ENCODE measurements around the gene SPRTN. TPM values are rescaled to one million over a fixed set of nuclear protein-coding genes. Genes with fewer than 3 reads are reported as not detected.

SPRTN gene
- polyA plus RNA-seq, 1 donor from 2014 or later = 17.1 TPM

GRCh38 chr1:231401478-231401877, 63.4 kb downstream of the SPRTN start:
- Mint-ChIP-seq H3K4me3 (no peak overlapping the region), H3K4me1 (peaks cover 20 to 40% (median 24%) of the 10 kb centered on the region in 3 donors), H3K27me3 (no peaks in the 10 kb centered on the region), H3K36me3 (peaks cover 2% of the 10 kb centered on the region), H3K27ac (no peak overlapping the region), H3K9me3 (no peaks in the 10 kb centered on the region)

GRCh38 chr1:231404318-231404717, 66.2 kb downstream of the SPRTN start:
- H3K4me3 Mint-ChIP-seq = no peak overlapping the region
- peaks cover 2% of the 10 kb centered on the region for H3K36me3 Mint-ChIP-seq
- no peaks in the 10 kb centered on the region for H3K9me3 Mint-ChIP-seq
- H3K4me1 Mint-ChIP-seq = peaks cover 11 to 27% (median 12%) of the 10 kb centered on the region in 3 donors
- no peaks in the 10 kb centered on the region for H3K27me3 Mint-ChIP-seq
- H3K27ac Mint-ChIP-seq = no peak overlapping the region

Other genes with a start within 250 kb of the SPRTN start
- not detected for gene TRIM67, start 176.2 kb upstream of the SPRTN start, polyA plus RNA-seq
- gene GNPAT, start 97.1 kb upstream of the SPRTN start, polyA plus RNA-seq = 40.1 TPM
- gene EXOC8, start 441 bp upstream of the SPRTN start, polyA plus RNA-seq = 4.0 TPM
- 32.8 TPM for gene EGLN1, start 84.0 kb downstream of the SPRTN start, polyA plus RNA-seq
- gene TSNAX, start 190.4 kb downstream of the SPRTN start, polyA plus RNA-seq = 78.9 TPM